Fibroblast of lung (primary cell): ENCODE measurements around the gene ZDHHC12. TPM values are rescaled to one million over a fixed set of nuclear protein-coding genes. Genes with fewer than 3 reads are reported as not detected.
"Not testable (repeated sequence)": the region's sequence is repeated elsewhere in the genome, so short reads cannot be mapped to it uniquely, and the experiment has no call there.

Experiments used
- DNase-seq, 2 donors: peaks; one replicate each; pipeline versions ENCODE4 v3.0.0 to v3.0.0-alpha.2; 2010; ENCODE audit warnings: low read depth in 2 of 2
- H2AFZ ChIP-seq: 2 replicates; pipeline ENCODE4 v1.5.1; 2012; ENCODE audit warnings: low read length, control low read depth, inconsistent platforms
- H3K27ac ChIP-seq: 2 replicates; pipeline ENCODE4 v1.5.1; 2011; ENCODE audit warnings: low read length, control low read depth; ENCODE audit not compliant: insufficient read depth
- H3K27me3 ChIP-seq: 2 replicates; pipeline ENCODE4 v1.5.1; 2011; ENCODE audit warnings: mild to moderate bottlenecking, low read length; ENCODE audit not compliant: control insufficient read depth, insufficient read depth
- H3K36me3 ChIP-seq: 2 replicates; pipeline ENCODE4 v1.5.1; 2011; ENCODE audit warnings: low read length; ENCODE audit not compliant: control insufficient read depth, insufficient read depth
- H3K4me1 ChIP-seq: 2 replicates; pipeline ENCODE4 v1.5.1; 2011; ENCODE audit warnings: low read length; ENCODE audit not compliant: control insufficient read depth, insufficient read depth; ENCODE audit errors: extremely low read depth
- H3K4me2 ChIP-seq: 2 replicates; pipeline ENCODE4 v1.5.1; 2011; ENCODE audit warnings: low read length, control low read depth; ENCODE audit not compliant: insufficient read depth; ENCODE audit errors: extremely low read depth
- H3K4me3 ChIP-seq, 4 experiments: fragments of 200-600 bp in 1 of 4; sonication (generic) in 1 of 4; replicated peaks in 1 of 4; 2 replicates each; pipeline ENCODE4 v1.5.1; 2011 to 2016; ENCODE audit warnings: low read length in 4 of 4, low read depth in 3 of 4, mild to moderate bottlenecking in 3 of 4, control low read depth in 2 of 4, inconsistent platforms in 1 of 4, mixed read lengths in 1 of 4; ENCODE audit not compliant: insufficient read depth in 1 of 4; ENCODE audit errors: control extremely low read depth in 1 of 4
- H3K79me2 ChIP-seq: 2 replicates; pipeline ENCODE4 v1.5.1; 2012; ENCODE audit warnings: mild to moderate bottlenecking, low read length, inconsistent platforms; ENCODE audit not compliant: control insufficient read depth, insufficient read depth
- H3K9ac ChIP-seq: 2 replicates; pipeline ENCODE4 v1.5.1; 2011; ENCODE audit warnings: mild to moderate bottlenecking, low read length, control low read depth; ENCODE audit not compliant: insufficient read depth
- H3K9me3 ChIP-seq: 2 replicates; pipeline ENCODE4 v1.5.1; 2012; ENCODE audit warnings: low read depth, low read length; ENCODE audit not compliant: control insufficient read depth, insufficient read depth
- H4K20me1 ChIP-seq: 2 replicates; pipeline ENCODE4 v1.5.1; 2011; ENCODE audit warnings: low read length; ENCODE audit not compliant: control insufficient read depth, insufficient read depth; ENCODE audit errors: extremely low read depth
- EZH2 ChIP-seq: IDR thresholded peaks from 2 replicates; pipeline ENCODE4 v1.5.1; 2012; ENCODE audit warnings: low read length, control low read depth, mild to moderate bottlenecking; ENCODE audit errors: missing control alignments
- polyA plus RNA-seq, 2 donors: library from polyadenylated mRNA; depleted of rRNA in 1 of 2; stranded (reverse) in 1 of 2; unstranded in 1 of 2; fragments of >200 nt; gene quantifications; 2 replicates each; pipeline ENCODE4 v1.2.1, GENCODE V29; 2011 to 2012; ENCODE audit warnings: missing spikeins in 1 of 2
- total RNA-seq: library from RNA; depleted of rRNA; stranded (reverse); fragments of >200 nt; gene quantifications from 2 replicates; pipeline ENCODE4 v1.2.1, GENCODE V29; 2014
- TF ChIP-seq, protein P1 (sequence below), 2 donors: IDR thresholded peaks in 1 of 2; conservative IDR thresholded peaks in 1 of 2; 1 replicate in 1 of 2; 2 replicates in 1 of 2; pipeline ENCODE4 v1.5.1; 2011 to 2012; ENCODE audit warnings: low read length in 2 of 2, control low read depth in 1 of 2, inconsistent platforms in 1 of 2, low read depth in 1 of 2, mild to moderate bottlenecking in 1 of 2

Gene ZDHHC12
- total and polyA plus RNA-seq, 2 donors (not counting 1 experiment from before 2014, with no cell fraction given) = 19.1 to 39.0 TPM

DNA sequence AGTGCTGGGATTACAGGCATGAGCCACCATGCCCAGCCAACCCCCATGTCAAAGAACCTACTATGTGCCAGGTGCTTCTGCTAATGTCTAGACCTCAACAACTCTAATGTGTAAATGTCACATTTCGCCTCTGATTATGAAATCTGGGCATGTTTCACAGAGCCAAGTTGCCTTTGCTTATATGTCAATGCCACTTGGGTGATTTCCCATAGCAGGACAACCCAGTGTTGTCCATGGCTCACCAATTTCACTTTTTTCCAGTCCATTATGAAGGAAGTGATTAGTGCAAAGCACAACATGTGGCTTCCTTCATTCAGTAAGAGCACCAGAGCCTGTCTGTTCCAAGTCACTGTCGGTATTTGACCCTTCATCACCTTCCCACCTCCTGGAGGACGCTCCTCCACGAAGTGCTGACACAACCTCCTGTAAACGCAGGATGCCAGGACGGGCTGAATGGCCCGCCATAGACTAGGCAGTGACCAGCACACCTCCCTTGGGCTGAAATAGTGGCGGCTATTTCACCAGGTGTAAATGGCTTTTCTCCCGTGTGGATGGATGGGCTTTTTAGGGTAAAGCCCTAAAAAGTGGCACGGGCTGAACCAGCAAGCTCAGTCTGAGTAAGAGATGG lies 22.6 kb downstream of the ZDHHC12 start:
- peaks cover 2% of the 10 kb centered on the region for H3K36me3 ChIP-seq
- no peaks in the 10 kb centered on the region for H4K20me1 ChIP-seq
- no peaks in the 10 kb centered on the region for H3K9me3 ChIP-seq
- H3K9ac ChIP-seq = no peak overlapping the region
- H3K79me2 ChIP-seq = no peaks in the 10 kb centered on the region
- H3K4me2 ChIP-seq = no peak overlapping the region
- H3K4me1 ChIP-seq = peaks cover 4% of the 10 kb centered on the region
- H3K27me3 ChIP-seq = no peaks in the 10 kb centered on the region
- TF ChIP-seq, protein P1, sequence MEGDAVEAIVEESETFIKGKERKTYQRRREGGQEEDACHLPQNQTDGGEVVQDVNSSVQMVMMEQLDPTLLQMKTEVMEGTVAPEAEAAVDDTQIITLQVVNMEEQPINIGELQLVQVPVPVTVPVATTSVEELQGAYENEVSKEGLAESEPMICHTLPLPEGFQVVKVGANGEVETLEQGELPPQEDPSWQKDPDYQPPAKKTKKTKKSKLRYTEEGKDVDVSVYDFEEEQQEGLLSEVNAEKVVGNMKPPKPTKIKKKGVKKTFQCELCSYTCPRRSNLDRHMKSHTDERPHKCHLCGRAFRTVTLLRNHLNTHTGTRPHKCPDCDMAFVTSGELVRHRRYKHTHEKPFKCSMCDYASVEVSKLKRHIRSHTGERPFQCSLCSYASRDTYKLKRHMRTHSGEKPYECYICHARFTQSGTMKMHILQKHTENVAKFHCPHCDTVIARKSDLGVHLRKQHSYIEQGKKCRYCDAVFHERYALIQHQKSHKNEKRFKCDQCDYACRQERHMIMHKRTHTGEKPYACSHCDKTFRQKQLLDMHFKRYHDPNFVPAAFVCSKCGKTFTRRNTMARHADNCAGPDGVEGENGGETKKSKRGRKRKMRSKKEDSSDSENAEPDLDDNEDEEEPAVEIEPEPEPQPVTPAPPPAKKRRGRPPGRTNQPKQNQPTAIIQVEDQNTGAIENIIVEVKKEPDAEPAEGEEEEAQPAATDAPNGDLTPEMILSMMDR (conservative IDR thresholded peaks at IDR 0.05 in 1 of 2, IDR thresholded peaks at IDR 0.05 in 1 of 2; ENCODE audit: low read depth in 1 of 2, low read length in 2 of 2) = no peak
- TF ChIP-seq EZH2 = no peak
- H3K4me3 ChIP-seq = no peak overlapping the region
- no peak overlapping the region for H2AFZ ChIP-seq
- H3K27ac ChIP-seq = no peak overlapping the region
- no peak for DNase-seq

DNA sequence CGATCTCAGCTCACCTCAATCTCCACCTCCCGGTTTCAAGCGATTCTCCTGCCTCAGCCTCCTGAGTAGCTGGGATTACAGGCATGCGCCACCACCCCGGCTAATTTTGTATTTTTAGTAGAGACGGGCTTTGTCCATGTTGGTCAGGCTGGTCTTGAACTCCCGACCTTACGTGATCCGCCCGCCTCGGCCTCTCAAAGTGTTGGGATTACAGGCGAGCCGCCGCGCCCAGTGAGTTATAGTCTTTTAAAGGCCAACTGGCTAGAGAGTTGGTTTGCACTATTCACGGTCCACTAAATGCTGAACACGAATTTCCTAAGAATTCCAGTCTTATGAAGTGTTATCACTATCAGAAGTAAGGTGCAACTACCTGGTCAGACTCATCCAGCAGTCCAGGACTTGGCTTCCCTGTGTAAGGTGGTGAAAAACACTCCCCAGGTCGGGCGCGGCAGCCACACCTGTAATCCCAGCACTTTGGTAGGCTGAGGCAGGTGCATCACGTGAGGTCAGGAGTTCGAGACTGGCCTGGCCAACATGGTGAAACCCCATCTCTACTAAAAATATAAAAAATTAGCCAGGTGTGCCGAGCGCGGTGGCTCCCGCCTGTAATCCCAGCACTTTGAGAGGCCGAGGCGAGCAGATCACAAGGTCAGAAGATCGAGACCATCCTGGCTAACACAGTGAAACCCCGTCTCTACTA lies 24.7 kb downstream of the ZDHHC12 start:
- H3K36me3 ChIP-seq, H3K9me3 ChIP-seq, H3K4me3 ChIP-seq, H3K4me2 ChIP-seq, H3K27me3 ChIP-seq, H3K79me2 ChIP-seq, H4K20me1 ChIP-seq, H3K27ac ChIP-seq, H2AFZ ChIP-seq, DNase-seq, H3K9ac ChIP-seq, H3K4me1 ChIP-seq: not testable (repeated sequence)

DNA sequence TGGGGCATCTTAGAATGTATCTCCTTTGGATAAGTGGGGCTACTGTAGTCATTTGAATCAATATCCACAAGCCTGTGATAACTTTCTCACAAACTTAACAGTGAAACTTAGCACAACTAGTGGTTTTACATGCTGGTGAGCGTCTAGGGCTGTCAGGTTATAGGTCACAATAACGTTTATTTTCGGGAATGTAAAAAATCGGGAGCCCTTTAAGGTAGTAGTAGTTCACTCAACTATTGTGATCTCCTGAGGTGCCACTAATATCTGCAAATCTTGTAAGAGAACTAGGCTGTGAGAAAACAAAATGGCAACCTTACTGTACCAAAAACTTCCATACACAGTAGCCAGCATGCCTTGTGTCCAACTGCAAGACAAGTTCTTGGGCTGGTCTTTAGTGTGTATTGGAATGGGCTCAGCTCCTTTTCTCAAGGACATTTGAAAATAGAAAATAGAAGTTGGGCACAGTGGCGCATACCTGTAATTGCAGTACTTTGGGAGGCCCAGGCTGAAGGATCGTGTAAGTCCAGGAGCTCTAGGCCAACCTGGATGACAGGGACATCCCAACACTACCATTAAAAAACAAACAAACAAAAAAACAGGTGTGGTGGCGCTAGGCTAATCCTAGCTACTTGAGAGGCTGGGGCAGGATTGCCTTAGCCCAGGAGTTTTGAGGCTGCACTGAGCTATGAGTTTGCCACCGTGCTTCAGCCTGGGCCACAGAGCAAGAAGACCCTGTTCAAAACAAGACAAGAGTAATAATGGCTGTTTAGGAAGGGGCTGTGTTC lies 26.8 kb downstream of the ZDHHC12 start:
- no peaks in the 10 kb centered on the region for H3K27me3 ChIP-seq
- H3K4me2 ChIP-seq = no peak overlapping the region
- no peaks in the 10 kb centered on the region for H4K20me1 ChIP-seq
- TF ChIP-seq, protein P1 (conservative IDR thresholded peaks at IDR 0.05 in 1 of 2, IDR thresholded peaks at IDR 0.05 in 1 of 2; ENCODE audit: low read depth in 1 of 2, low read length in 2 of 2) = no peak
- TF ChIP-seq EZH2 = no peak
- H3K79me2 ChIP-seq = peaks cover 12% of the 10 kb centered on the region
- no peak for DNase-seq
- no peak overlapping the region for H2AFZ ChIP-seq
- H3K9me3 ChIP-seq = no peaks in the 10 kb centered on the region
- no peak overlapping the region for H3K4me3 ChIP-seq
- H3K27ac ChIP-seq = no peak overlapping the region
- H3K9ac ChIP-seq = no peak overlapping the region
- peaks cover 4% of the 10 kb centered on the region for H3K4me1 ChIP-seq
- H3K36me3 ChIP-seq = peaks cover 10% of the 10 kb centered on the region
